T47D (cell line): ENCODE measurements around the gene ZRANB2.

Experiments used
- DNase-seq, 2 experiments: peaks; one replicate each; pipeline versions ENCODE4 v3.0.0 to v3.0.0-alpha.2; 2011 to 2012; ENCODE audit warnings: low read depth in 1 of 2, low spot score in 1 of 2
- JUND ChIP-seq: IDR thresholded peaks from 2 replicates; pipeline ENCODE4 v1.6.1; 2012; ENCODE audit warnings: low read depth
- in situ Hi-C: cut with HindIII; loops from 2 replicates; pipeline ENCODE4 v1.10.0; 2016; ENCODE audit warnings: low sequenced_read_pairs, low pct_unique_long_range_greater_than_20kb

Gene ZRANB2

DNA sequence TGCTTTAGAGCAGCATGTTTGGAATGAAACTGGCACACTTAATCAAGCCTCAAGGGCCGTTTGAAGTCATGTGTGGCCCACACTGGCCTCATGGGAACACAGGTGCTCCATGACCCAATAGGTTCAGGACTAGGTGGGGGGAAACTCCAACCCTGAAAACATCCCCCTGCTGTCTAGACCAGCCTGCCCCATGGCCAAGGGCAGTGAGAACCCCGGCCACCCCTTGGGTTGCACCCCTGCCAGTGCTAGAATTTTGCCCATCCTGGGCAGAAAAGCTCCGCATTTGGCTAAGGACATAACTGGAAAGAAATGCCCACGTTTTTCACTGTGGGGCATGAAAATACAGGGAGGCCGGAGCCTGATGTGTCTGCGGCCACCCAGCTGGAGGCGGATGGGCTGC lies 27.1 kb downstream of the ZRANB2 start:
- no peak for TF ChIP-seq JUND
- DNase-seq: no peak
- in situ Hi-C loops: no loop called here

DNA sequence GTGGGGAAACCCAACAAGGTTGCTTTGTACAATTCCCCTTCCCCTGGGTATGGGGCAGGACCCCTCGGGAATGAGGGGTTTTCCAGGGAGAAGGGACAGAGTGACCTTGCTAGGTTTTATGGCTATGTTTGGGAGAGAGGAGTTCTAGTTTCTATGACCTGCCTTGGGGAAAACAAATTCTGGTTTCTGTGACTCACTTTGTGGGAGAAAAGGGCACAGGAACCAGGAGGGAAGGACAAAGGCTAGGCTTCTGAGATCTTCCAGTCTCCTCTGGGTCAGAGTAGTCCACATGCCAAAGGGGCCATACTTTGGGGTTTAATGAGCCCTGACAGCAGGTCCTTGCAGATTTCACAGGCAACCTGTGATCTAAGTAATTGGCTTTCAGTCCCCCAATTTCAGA lies 27.7 kb downstream of the ZRANB2 start:
- DNase-seq: no peak
- TF ChIP-seq JUND: no peak
- in situ Hi-C loops: no loop called here

DNA sequence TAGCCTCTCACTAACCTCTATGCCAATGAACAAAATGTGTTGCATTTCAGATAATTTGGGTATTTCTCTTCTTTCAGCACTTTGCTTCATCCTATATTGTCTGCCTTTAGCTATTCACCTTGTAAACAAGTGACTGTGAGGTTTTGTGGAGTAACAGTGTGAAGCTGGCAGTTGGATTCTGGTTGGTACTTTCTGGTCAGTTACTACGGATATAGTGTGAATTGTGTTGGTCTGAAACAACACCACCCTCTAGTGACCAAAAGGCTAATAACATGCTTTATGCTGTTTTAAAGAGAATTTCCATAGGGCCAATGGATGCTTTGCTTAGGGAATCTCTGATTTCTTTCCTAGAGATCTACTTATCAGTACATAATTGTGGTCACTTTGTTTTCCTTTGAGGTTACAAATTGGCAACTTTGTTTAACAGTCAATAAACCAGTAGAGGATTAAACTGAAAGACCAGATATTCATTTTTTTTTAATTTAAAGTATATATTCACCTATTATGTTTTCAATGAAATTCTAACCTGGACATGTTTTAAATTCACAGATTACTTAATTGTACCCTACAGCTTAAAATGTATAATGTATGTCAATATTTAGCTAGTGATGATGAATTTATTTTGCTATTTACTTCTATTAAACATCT lies 30.8 kb downstream of the ZRANB2 start:
- peak; percentile 31 to 80 for DNase-seq
- in situ Hi-C loops: no loop called here
- TF ChIP-seq JUND: no peak

DNA sequence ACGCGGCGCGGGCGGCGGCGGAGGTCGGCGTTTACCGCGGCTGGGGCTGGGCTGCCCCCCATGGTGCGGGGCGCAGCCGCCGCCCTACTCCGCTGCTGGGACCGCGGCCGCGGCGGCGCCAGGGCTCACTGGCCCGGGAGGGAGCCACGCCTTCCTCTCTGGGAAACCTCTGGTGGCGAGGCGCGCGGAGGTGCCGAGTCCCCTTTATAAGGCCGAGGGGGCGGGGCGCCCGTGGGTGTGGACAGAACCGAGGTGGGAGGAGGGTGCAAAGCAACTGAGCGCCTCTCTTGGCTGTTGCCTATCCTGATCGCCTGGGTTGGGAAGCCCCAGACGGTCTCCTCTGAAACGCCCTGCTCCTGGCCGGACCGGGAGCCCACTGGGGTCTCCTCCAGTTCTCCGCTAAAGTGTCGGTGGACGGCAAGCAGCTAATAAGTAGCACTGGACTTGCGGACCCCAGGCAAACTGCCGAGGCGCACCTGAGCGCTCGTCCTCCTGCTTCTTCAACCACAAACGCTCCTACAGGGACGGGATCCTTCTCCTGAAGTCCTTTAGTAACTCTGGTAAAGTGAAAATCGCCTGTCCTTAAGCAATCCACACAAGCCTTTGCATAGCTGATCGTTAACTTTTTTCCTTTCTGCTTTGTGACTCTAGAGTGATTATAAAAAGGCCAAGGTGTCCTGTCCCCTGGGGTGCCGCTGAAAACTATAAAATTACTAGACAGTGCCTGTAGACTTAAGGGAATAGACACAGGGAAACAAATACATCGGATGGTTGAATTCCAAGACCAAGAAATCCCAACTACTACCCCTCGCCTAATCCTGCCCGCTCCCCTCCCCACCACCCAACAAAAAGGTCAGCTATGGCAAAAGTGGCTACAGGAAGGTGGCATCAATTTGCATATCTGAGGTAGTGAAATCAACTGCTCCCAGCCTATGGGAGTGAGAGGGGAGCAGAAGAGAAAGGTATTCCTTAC lies 32.9 kb downstream of the ZRANB2 start, which contains the start of gene PTGER3:
TSS of gene PTGER3 (minus strand) at position 182 of the 973 bp plus-strand sequence. CDS start 239 bp downstream, outside the sequence.
- peak; percentile 70 to 94 for DNase-seq
- no peak for TF ChIP-seq JUND
- in situ Hi-C loops: no loop called here

DNA sequence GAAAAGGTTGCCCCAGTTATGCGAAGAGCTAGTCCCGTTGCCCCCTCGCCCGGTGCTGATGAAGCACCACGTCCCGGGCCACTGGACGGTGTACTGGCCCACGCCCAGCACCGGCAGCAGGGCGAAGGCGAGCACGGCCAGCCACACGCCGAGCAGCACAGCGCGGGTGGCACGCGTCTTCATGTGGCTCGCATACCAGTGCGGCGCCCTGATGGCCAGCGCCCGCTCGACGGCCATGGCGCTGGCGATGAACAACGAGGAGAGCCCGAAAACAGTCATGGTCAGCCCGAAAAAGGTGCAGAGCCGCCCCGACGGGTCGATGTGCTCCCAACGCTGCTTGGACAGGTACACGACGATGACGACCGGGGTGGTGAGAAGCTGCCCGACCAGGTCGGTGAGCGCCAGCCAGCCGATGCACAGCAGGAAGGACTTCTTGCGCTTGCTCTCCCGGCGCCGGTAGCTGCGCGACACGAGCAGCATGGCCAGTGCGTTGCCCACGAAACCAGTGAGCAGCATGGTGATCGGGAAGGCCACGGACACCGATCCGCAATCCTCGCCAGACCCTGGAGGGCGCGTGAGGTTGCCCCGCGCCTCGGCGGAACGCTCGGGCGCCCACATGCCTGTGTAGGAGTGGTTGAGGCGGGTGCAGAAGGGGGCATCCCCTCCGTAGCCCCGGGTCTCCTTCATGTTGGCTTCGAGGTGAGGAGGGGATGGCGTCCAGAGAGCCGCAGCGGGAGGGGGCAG lies 33.8 kb downstream of the ZRANB2 start:
- in situ Hi-C loops: no loop called here
- TF ChIP-seq JUND: no peak
- DNase-seq: peak in 1 of 2 experiments; percentile 40

DNA sequence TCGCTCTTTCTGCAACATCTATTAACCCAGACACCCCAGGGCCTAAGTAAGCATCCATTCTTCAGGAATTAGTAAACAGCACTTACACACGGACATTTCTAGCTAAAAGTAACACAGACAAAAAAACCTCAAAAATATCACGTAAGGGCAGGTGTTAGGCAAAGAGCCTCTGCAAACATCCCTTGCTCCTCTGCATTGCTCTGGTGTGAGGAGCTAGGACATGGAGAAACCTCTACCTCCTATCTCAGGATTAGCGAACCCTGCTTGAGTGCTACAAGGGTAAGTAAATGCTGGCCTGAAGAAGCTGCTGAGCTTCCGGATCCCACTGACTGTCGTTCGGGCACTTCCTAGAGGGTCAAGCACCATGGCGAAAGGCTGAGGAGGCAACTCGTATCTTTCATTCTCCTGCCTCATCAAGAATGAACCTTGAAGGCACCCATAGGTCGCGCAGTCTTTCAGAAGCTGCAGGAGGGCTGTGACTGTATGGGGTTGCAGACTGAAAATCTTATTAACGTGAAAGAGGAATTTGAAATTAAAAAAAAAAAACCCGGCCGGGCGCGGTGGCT lies 35.3 kb downstream of the ZRANB2 start:
- peak in 1 of 2 experiments; percentile 8 for DNase-seq
- TF ChIP-seq JUND: no peak
- in situ Hi-C loops: no loop called here

DNA sequence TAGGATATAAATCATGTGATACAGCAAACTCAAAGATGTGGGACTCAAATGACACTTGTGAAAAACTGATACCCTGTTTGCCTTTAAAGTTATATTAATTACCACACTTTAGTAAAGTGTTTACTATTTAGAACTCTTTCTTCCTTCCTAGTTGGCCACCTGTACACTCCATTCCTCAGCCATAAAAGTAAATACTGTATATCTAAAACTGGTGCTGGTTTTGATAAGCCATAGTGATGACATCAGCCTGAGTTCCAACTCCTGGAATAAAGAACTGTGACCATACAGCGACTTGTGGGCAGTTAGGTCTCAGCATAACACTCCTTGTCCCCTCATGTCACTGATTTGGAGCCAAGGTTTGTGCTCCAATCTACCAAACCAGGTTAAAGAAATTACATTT lies 36.0 kb downstream of the ZRANB2 start:
- in situ Hi-C loops: no loop called here
- no peak for DNase-seq
- TF ChIP-seq JUND: no peak

DNA sequence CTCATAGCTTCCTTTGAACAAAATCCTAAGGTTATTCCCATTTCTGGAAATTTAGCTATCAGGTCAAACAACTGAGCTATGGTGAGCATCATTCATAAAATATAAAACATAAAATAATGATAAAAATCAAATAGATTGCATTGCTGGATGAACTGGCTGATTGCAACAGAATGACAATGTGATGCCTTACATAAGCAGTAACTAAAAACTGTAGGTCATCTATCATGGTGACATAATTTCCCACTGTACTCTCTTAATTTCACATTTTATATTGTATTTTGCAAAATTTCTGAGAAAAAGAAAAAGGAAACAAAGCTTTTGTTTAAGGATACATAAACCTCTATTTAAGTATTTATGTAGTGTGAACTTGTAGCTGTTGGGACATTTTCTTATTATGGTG lies 37.8 kb downstream of the ZRANB2 start:
- no peak for TF ChIP-seq JUND
- in situ Hi-C loops: no loop called here
- no peak for DNase-seq

DNA sequence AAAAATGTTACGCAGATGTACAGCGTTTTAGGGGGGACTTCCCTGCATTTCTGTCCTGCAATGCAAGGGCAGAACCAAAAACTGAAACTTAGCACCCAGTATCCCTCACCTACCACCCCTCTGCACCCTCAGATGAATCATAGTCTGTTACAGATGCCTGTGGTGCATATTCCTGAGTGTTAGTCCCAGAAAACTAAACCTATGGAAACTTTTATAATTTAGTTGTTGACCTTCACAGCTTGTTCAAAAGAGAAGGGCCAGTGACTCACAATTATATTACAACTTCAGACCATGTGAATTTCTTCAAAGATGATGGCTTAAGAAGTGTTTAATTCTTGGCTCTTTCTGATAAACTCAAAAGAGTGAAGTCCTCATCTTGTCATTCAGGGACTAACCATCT lies 39.0 kb downstream of the ZRANB2 start:
- TF ChIP-seq JUND: no peak
- DNase-seq: no peak
- in situ Hi-C loops: no loop called here

DNA sequence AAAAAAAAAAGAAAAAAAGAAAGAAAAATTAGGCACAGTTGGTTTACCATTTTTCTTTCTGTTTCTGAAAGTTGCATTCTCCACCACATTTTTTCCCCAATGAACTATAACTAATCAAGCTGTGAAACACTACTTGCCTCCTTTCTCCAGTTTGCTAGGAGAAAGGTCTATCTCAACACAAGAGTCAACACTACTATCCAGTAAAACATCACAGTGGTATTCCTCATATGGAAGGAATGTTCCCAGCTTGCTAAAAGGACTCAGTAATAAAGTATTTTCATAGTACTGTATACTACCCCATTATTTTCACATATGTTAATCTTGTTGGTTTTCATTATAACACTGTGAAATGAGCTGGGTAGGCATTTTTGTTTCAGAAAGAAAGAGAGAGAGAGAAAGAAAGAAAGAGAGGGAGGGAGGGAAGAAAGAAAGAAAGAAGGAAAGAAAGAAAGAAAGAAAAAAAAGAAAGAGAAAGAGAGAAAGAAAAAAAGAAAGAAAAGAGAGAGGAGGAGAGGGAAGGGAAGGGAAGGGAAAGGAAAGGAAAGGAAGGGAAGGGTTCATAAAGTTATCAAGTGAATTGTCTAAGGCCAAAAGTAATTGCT lies 41.1 kb downstream of the ZRANB2 start:
- in situ Hi-C loops: no loop called here
- TF ChIP-seq JUND: no peak
- DNase-seq: no peak

DNA sequence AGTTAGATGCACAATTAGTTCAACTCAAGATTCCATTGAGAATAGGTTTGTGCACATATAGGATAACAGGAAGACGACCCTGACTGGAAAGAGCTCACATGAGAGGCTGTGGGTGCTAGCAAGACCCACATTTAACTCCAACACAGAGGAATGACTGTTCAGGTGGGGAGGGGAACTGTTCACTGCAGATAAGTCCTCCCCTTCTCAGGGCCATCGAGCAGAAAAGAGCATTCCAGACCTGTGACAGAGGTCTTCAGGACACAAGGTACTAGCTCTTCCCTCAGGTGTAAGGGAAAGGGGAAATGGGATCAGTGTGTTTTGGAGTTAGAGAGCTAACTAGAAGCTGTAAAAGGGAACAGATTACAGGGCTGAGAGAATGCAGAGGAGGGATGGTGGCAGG lies 41.9 kb downstream of the ZRANB2 start:
- DNase-seq: no peak
- no peak for TF ChIP-seq JUND
- in situ Hi-C loops: no loop called here
